Measurements from ENCODE around the gene RAB43.

GRCh38 chr3:129078510-129078909, 43.1 kb downstream of the RAB43 start:
- TF ChIP-seq EZH2 (IDR thresholded peaks at IDR 0.05; ENCODE audit: borderline replicate concordance, insufficient read depth, low read length, poor library complexity, severe bottlenecking) (no peak), CTCF (IDR thresholded peaks at IDR 0.05; ENCODE audit: poor library complexity, severe bottlenecking) (no peak)
